ENCODE data around the gene BMAL1. TPM values are rescaled to one million over a fixed set of nuclear protein-coding genes. Genes with fewer than 3 reads are reported as not detected.

Gene BMAL1
- total RNA-seq, 1 experiment from 2014 or later: 8.3 TPM

- DNase-seq (ENCODE audit: low spot score) (peak; percentile 75), ATAC-seq (peak; percentile 57)
- ChIA-PET POLR2A (no interaction called here), CTCF (interaction anchor here (0.6 to 4.7 kb wide), 21 partner anchors 8 to 380 kb away, joined by 3 to 49 read pairs (median 4); partner anchors contain the start of gene BTBD10)
- Mint-ChIP-seq H3K9me3 (peaks cover 18% of the 10 kb centered on the region), H3K36me3 (no peaks in the 10 kb centered on the region), H3K4me1 (peaks cover 10% of the 10 kb centered on the region), H3K4me3 (no peak overlapping the region), H3K27ac (no peak overlapping the region), H3K27me3 (ENCODE audit: low read depth) (no peaks in the 10 kb centered on the region)
- TF ChIP-seq KAT7 (CRISPR knock-in tag; IDR thresholded peaks at IDR 0.05; ENCODE audit: borderline replicate concordance): no peak
- TF ChIP-seq CREM (CRISPR knock-in tag; IDR thresholded peaks at IDR 0.05): no peak
- TF ChIP-seq JAZF1 (CRISPR knock-in tag; IDR thresholded peaks at IDR 0.05): no peak
- no peak for TF ChIP-seq MXD4 (CRISPR knock-in tag; IDR thresholded peaks at IDR 0.05; ENCODE audit: borderline replicate concordance)
- TF ChIP-seq, protein P1, sequence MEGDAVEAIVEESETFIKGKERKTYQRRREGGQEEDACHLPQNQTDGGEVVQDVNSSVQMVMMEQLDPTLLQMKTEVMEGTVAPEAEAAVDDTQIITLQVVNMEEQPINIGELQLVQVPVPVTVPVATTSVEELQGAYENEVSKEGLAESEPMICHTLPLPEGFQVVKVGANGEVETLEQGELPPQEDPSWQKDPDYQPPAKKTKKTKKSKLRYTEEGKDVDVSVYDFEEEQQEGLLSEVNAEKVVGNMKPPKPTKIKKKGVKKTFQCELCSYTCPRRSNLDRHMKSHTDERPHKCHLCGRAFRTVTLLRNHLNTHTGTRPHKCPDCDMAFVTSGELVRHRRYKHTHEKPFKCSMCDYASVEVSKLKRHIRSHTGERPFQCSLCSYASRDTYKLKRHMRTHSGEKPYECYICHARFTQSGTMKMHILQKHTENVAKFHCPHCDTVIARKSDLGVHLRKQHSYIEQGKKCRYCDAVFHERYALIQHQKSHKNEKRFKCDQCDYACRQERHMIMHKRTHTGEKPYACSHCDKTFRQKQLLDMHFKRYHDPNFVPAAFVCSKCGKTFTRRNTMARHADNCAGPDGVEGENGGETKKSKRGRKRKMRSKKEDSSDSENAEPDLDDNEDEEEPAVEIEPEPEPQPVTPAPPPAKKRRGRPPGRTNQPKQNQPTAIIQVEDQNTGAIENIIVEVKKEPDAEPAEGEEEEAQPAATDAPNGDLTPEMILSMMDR (IDR thresholded peaks at IDR 0.05): peak; percentile 82
- TF ChIP-seq ZNF138 (CRISPR knock-in tag; conservative IDR thresholded peaks at IDR 0.05): no peak
- TF ChIP-seq ATF2 (CRISPR knock-in tag; IDR thresholded peaks at IDR 0.05; ENCODE audit: borderline replicate concordance, low read depth): no peak
These were observed 66.5 kb downstream of the BMAL1 start for GRCh38 chr11:13343931-13344717.

- CTCF ChIA-PET: interaction anchor here (0.9 to 4.7 kb wide), 16 partner anchors 9 to 381 kb away, joined by 3 to 49 read pairs (median 5); partner anchors contain the start of gene BTBD10
- H3K27ac Mint-ChIP-seq: no peak overlapping the region
- H3K4me3 Mint-ChIP-seq: no peak overlapping the region
- peaks cover 10% of the 10 kb centered on the region for H3K4me1 Mint-ChIP-seq
- DNase-seq (ENCODE audit: low spot score): no peak
- no peaks in the 10 kb centered on the region for H3K27me3 Mint-ChIP-seq (ENCODE audit: low read depth)
- POLR2A ChIA-PET: no interaction called here
- no peaks in the 10 kb centered on the region for H3K36me3 Mint-ChIP-seq
- peaks cover 18% of the 10 kb centered on the region for H3K9me3 Mint-ChIP-seq
- ATAC-seq: peak; percentile 40
- TF ChIP-seq ESRRA (CRISPR knock-in tag; IDR thresholded peaks at IDR 0.05; ENCODE audit: borderline replicate concordance): no peak
- TF ChIP-seq ZNF396 (CRISPR knock-in tag; IDR thresholded peaks at IDR 0.05; ENCODE audit: borderline replicate concordance): no peak
- TF ChIP-seq, protein P2, sequence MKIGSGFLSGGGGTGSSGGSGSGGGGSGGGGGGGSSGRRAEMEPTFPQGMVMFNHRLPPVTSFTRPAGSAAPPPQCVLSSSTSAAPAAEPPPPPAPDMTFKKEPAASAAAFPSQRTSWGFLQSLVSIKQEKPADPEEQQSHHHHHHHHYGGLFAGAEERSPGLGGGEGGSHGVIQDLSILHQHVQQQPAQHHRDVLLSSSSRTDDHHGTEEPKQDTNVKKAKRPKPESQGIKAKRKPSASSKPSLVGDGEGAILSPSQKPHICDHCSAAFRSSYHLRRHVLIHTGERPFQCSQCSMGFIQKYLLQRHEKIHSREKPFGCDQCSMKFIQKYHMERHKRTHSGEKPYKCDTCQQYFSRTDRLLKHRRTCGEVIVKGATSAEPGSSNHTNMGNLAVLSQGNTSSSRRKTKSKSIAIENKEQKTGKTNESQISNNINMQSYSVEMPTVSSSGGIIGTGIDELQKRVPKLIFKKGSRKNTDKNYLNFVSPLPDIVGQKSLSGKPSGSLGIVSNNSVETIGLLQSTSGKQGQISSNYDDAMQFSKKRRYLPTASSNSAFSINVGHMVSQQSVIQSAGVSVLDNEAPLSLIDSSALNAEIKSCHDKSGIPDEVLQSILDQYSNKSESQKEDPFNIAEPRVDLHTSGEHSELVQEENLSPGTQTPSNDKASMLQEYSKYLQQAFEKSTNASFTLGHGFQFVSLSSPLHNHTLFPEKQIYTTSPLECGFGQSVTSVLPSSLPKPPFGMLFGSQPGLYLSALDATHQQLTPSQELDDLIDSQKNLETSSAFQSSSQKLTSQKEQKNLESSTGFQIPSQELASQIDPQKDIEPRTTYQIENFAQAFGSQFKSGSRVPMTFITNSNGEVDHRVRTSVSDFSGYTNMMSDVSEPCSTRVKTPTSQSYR (CRISPR knock-in tag; IDR thresholded peaks at IDR 0.05): no peak
- no peak for TF ChIP-seq ELF4 (CRISPR knock-in tag; IDR thresholded peaks at IDR 0.05; ENCODE audit: low read depth)
- TF ChIP-seq MXD4 (CRISPR knock-in tag; IDR thresholded peaks at IDR 0.05; ENCODE audit: borderline replicate concordance): no peak
- no peak for TF ChIP-seq NR1H2 (CRISPR knock-in tag; IDR thresholded peaks at IDR 0.05)
- TF ChIP-seq ATF2 (CRISPR knock-in tag; IDR thresholded peaks at IDR 0.05; ENCODE audit: borderline replicate concordance, low read depth): no peak
- no peak for TF ChIP-seq ZNF532 (CRISPR knock-in tag; IDR thresholded peaks at IDR 0.05; ENCODE audit: borderline replicate concordance)
- no peak for TF ChIP-seq ZNF317 (CRISPR knock-in tag; IDR thresholded peaks at IDR 0.05; ENCODE audit: borderline replicate concordance, low read depth)
- TF ChIP-seq HMGA2 (CRISPR knock-in tag; IDR thresholded peaks at IDR 0.05): no peak
- no peak for TF ChIP-seq FOXP1 (CRISPR knock-in tag; IDR thresholded peaks at IDR 0.05; ENCODE audit: borderline replicate concordance)
- no peak for TF ChIP-seq CBFB (CRISPR knock-in tag; IDR thresholded peaks at IDR 0.05; ENCODE audit: low read depth)
- no peak for TF ChIP-seq FOXK1 (CRISPR knock-in tag; IDR thresholded peaks at IDR 0.05)
- no peak for TF ChIP-seq CREB1 (CRISPR knock-in tag; IDR thresholded peaks at IDR 0.05)
- TF ChIP-seq NFATC4 (CRISPR knock-in tag; IDR thresholded peaks at IDR 0.05): no peak
- TF ChIP-seq GRHL2 (CRISPR knock-in tag; IDR thresholded peaks at IDR 0.05; ENCODE audit: insufficient replicate concordance, severe bottlenecking): no peak
- no peak for TF ChIP-seq EMX1 (CRISPR knock-in tag; IDR thresholded peaks at IDR 0.05)
- no peak for TF ChIP-seq NR2C2 (CRISPR knock-in tag; IDR thresholded peaks at IDR 0.05)
These were observed 67.2 kb downstream of the BMAL1 start for GRCh38 chr11:13344818-13345217.

Data from WTC11 (cell line).